Mononuclear cell (primary cell): ENCODE results near the gene UBTD1. TPM values are rescaled to one million over a fixed set of nuclear protein-coding genes. Genes with fewer than 3 reads are reported as not detected.
"Not testable (repeated sequence)": the region's sequence is repeated elsewhere in the genome, so short reads cannot be mapped to it uniquely, and the experiment has no call there.

ENCODE experiments used
- H3K27me3 ChIP-seq: 2 replicates; pipeline ENCODE4 v1.6.0; 2011; ENCODE audit warnings: low read length, control low read depth; ENCODE audit not compliant: insufficient read depth
- H3K4me1 ChIP-seq: 2 replicates; pipeline ENCODE4 v1.5.1; 2011; ENCODE audit warnings: mild to moderate bottlenecking, low read length, control low read depth; ENCODE audit not compliant: insufficient read depth
- H3K4me3 ChIP-seq: 2 replicates; pipeline ENCODE4 v1.5.1; 2011; ENCODE audit warnings: mild to moderate bottlenecking, low read length, moderate library complexity
- H3K9me3 ChIP-seq: 2 replicates; pipeline ENCODE4 v1.5.1; 2011; ENCODE audit warnings: low read depth, mild to moderate bottlenecking, control low read depth, low read length
- total RNA-seq: library from RNA; depleted of rRNA; stranded (reverse); fragments of >200 nt; gene quantifications from one replicate; pipeline ENCODE4 v1.2.3, GENCODE V29; 2012

Gene UBTD1
- total RNA-seq, 1 donor: 6.3 TPM

GRCh38 chr10:97468781-97469180, 29.9 kb upstream of the UBTD1 start:
- not testable (repeated sequence) for H3K4me3 ChIP-seq, H3K9me3 ChIP-seq

DNA sequence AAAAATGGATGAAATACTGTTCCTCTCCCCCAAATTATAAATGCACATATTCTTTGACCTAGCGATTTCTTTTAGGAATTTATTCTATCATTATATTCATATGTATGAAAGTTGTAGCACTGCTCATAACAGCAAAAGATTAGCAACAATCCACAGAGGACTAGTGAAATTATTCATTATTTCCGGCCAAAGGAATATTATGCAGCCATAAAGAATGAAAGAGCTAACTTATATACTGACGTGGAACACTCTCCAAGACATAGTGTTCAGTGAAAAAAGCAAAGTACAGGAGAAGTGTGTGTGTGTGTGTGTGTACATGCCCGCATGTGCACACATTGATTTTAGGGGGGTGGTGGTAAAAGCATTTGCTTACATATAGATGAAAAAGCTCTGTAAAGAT, 23.8 kb upstream of the UBTD1 start:
- Histone ChIP-seq H3K4me3 (no peak overlapping the region), H3K9me3 (no peaks in the 10 kb centered on the region), H3K27me3 (no peaks in the 10 kb centered on the region), H3K4me1 (no peaks in the 10 kb centered on the region)

More at GRCh38 chr10:97468781-97469180, 29.9 kb upstream of the UBTD1 start:
- H3K27me3 ChIP-seq, H3K4me1 ChIP-seq: not testable (repeated sequence)

- Histone ChIP-seq H3K4me3 (no peak overlapping the region), H3K9me3 (no peaks in the 10 kb centered on the region), H3K4me1 (no peaks in the 10 kb centered on the region), H3K27me3 (no peaks in the 10 kb centered on the region)
Measured at GRCh38 chr10:97475936-97476594, 22.7 kb upstream of the UBTD1 start.

DNA sequence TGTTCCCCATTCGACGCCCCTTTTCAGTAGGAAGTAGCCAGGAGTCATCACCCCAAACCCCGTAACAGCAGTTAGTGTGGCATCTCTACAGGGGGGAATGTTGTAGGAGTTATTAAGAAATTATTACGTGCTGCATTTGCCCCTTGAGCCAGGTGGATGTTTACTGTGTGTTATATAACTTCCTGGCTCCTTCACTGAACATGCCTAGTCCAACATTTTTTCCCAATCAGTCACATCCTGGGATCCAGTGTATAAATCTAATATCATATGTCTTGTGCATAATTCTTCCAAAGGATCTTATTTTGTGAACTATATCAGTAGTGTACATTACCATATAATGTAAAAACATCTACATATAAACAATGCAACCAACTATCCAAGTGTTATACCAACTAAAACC, 19.3 kb upstream of the UBTD1 start:
- H3K4me3 ChIP-seq, H3K4me1 ChIP-seq, H3K27me3 ChIP-seq, H3K9me3 ChIP-seq: not testable (repeated sequence)

DNA sequence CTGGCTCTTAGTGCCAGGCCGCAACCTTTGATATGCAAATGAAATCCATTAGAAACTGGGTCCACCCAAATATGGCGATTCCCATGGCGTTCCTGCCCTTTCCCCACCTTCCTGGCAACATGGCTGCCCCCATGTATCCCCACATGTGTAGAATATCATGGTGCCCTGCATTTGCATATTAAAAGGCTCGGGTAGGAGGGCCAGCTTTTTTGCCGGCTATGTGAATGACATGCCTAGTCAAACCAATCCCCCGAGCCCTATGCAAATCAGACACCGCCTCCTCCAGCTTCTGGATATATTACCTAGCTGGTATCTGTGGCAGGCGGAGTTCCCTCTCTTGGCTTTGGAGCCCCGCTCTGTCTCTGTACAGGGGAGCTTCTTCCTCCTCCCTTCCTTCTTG, 18.8 kb upstream of the UBTD1 start:
- Histone ChIP-seq H3K4me1 (no peaks in the 10 kb centered on the region), H3K9me3 (no peaks in the 10 kb centered on the region), H3K4me3 (no peak overlapping the region), H3K27me3 (no peaks in the 10 kb centered on the region)

GRCh38 chr10:97481071-97481470, 17.7 kb upstream of the UBTD1 start:
- no peak overlapping the region for H3K4me3 ChIP-seq
- H3K9me3 ChIP-seq: no peaks in the 10 kb centered on the region
- H3K27me3 ChIP-seq: no peaks in the 10 kb centered on the region
- H3K4me1 ChIP-seq: no peaks in the 10 kb centered on the region

DNA sequence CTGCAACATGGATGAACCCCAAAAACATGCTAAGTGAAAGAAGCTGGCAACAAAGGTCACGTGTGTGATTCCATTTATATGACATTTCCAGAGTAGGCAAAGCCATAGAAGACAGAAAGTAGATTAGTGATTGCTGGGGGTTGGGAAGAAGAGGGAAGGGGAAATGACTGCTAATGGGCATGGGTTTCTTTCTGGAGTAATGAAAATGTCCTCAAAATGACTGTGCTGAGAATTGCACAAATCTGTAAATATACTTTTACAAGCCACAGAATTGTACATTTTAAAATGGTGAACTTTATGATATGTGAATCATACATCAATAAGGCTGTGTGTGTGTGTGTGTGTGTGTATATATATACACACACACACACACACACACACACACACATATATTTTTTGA, 16.3 kb upstream of the UBTD1 start:
- no peak overlapping the region for H3K4me3 ChIP-seq
- H3K27me3 ChIP-seq: no peaks in the 10 kb centered on the region

GRCh38 chr10:97483506-97483905, 15.2 kb upstream of the UBTD1 start:
- H3K4me3 ChIP-seq: no peak overlapping the region
- no peaks in the 10 kb centered on the region for H3K4me1 ChIP-seq
- no peaks in the 10 kb centered on the region for H3K9me3 ChIP-seq
- no peaks in the 10 kb centered on the region for H3K27me3 ChIP-seq

More for the DNA sequence above, 16.3 kb upstream of the UBTD1 start:
- H3K4me1 ChIP-seq: no peaks in the 10 kb centered on the region
- H3K9me3 ChIP-seq: no peaks in the 10 kb centered on the region

DNA sequence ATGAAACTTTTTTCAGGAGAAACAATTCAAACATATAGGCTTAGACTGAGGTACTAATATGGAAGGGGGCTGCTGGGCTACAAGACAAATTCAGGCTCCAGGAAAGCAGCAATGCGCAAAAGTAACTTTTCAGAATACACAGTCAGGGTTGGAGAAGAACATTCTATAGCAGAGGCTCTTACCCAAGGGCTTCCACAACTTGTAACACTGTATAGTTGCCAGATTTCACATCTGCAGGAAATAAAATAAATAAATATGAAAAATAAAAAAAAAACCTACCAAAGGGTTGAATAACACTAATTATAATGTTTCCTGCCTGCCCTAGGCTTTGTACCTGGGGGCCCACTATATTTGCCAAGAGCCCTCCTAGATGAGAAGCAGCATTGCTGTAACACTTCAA, 14.8 kb upstream of the UBTD1 start:
- H3K27me3 ChIP-seq: no peaks in the 10 kb centered on the region
- H3K9me3 ChIP-seq: no peaks in the 10 kb centered on the region

GRCh38 chr10:97485647-97486281, 13.0 kb upstream of the UBTD1 start:
- H3K9me3 ChIP-seq: no peaks in the 10 kb centered on the region
- H3K27me3 ChIP-seq: no peaks in the 10 kb centered on the region
- H3K4me1 ChIP-seq: peaks cover 5% of the 10 kb centered on the region
- H3K4me3 ChIP-seq: no peak overlapping the region

More for the DNA sequence above, 14.8 kb upstream of the UBTD1 start:
- Histone ChIP-seq H3K4me1 (no peaks in the 10 kb centered on the region), H3K4me3 (no peak overlapping the region)

- H3K9me3 ChIP-seq: no peaks in the 10 kb centered on the region
- H3K4me3 ChIP-seq: no peak overlapping the region
- peaks cover 16% of the 10 kb centered on the region for H3K4me1 ChIP-seq
- H3K27me3 ChIP-seq: no peaks in the 10 kb centered on the region
Measured at GRCh38 chr10:97490592-97490991, 8.1 kb upstream of the UBTD1 start.

DNA sequence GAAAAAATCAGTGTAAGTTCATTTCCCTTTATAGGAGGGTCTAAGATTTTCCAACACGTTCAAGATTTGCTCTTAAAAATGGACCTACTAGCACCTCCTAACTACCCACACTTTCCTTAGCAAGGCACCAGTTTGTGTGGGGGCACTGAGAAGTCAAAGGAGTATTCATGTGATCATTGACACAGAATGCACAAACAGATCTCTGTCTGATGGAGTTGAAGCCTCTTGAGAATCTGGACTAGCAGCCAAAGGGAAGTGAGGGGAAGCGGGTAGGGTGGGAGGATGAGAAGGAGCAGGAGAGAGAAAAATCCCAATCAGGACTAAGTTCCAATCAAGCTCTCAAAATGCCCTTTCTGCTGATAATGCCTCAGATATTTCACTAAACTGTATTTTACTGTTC, 4.6 kb upstream of the UBTD1 start:
- no peak overlapping the region for H3K4me3 ChIP-seq
- no peaks in the 10 kb centered on the region for H3K27me3 ChIP-seq
- H3K9me3 ChIP-seq: no peaks in the 10 kb centered on the region
- peaks cover 27% of the 10 kb centered on the region for H3K4me1 ChIP-seq

GRCh38 chr10:97494863-97495506, 3.7 kb upstream of the UBTD1 start:
- no peak overlapping the region for H3K4me3 ChIP-seq

DNA sequence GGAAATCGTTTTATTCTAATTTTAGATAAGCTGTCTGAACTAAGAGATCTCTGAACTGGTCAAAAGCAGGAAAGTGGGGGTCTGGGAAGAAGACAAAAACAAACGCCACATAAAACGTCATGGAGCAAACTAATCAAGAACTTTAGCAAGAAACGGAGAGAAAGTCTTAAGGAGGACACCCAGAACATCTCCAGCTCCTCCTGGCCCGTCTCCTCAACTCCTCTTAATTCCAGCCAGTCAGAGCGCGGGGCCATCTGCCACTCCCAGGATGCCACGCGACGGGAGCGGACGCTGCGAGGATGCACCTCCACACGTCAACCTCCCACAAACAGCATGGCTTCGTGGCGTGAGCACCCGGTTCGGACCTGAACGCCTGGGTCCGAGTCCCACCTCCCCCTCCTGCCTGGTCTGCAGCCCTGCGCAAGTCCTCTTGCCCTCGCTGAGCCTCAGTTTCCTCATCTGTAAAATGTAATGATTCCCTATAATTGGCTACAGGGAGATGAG, 1.1 kb upstream of the UBTD1 start:
- Histone ChIP-seq H3K4me3 (peak overlapping the region; percentile 89), H3K4me1 (peaks cover 47% of the 10 kb centered on the region), H3K9me3 (no peaks in the 10 kb centered on the region), H3K27me3 (peaks cover 7% of the 10 kb centered on the region)

More at GRCh38 chr10:97494863-97495506, 3.7 kb upstream of the UBTD1 start:
- Histone ChIP-seq H3K4me1 (peaks cover 35% of the 10 kb centered on the region), H3K9me3 (no peaks in the 10 kb centered on the region), H3K27me3 (peaks cover 4% of the 10 kb centered on the region)

DNA sequence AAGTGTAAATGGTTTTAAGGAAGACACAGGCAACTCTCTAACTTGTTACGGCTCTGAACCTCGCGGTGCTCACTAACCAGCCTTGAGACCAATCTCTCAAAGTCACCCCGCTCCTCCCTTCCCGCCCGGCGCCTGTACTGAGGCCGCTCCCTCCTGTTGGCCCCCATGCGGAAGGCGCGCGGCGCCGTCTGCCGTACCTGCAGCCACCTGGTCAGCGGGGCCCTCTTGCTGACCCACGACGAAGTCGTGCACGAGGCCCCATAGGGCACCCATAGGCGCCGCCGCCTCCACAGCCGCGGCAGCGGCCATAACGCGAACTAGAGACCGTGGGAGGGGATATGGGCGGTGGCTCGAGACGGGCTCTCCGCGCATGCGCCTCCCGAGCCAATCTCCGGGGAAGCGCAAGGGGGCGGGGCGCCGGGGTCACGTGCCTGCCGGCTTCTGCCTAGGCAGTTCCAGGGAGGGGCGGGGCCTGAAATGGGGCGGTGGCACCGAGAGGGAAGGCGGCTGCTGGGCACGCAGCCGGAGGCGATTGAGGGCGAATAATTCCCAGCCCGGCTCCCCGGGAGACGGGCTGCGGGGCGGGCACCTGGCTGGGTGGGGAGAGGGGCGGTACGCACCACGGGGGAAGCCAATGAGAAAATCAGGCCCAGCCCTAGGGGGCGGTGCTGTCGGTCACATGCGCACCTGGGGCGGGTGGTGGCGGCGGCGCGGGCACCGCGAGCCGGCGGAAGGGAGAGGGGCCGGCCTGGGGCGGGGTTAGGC, 466 bp upstream of the UBTD1 start, which contains the start of gene MMS19:
Gene MMS19 (minus strand): TSS at position 347 of the 765 bp plus-strand sequence. CDS start 38 bp downstream, at position 309.
- Histone ChIP-seq H3K9me3 (no peaks in the 10 kb centered on the region), H3K4me1 (peaks cover 50% of the 10 kb centered on the region), H3K27me3 (peaks cover 7% of the 10 kb centered on the region), H3K4me3 (peak within 1 kb of the TSS; percentile 89)
